ENCODE data around the gene PDXK.

PDXK gene

GRCh38 chr21:43744725-43745124 is 25.8 kb downstream of the PDXK start:
- DNase-seq, result no peak

- DNase-seq, result no peak
Observed at GRCh38 chr21:43745772-43746517, 27.0 kb downstream of the PDXK start.

DNA sequence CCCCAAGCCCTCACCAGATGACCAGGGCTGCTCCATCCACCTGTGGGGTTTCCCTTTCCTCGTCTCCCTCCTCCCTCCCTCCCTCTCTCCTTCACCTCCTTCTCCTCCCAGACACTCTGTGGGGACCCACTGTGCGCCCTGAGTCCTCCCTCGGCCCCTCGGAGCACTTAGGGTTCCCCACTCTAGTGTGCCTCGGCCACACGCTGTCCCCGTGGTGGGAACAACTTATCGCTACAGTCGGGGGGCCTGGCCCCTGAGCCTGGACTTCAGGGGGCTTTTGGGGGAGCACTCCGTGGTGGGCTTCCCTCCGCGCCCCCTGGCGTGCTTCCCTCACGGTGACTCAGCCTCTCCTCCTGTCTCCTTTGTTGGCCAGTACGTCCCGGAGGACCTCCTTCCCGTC is 29.7 kb downstream of the PDXK start:
- no peak for DNase-seq

- DNase-seq, result no peak
Observed at GRCh38 chr21:43749651-43750262, 30.8 kb downstream of the PDXK start.

GRCh38 chr21:43750339-43751033 is 31.6 kb downstream of the PDXK start:
- peak; percentile 35 for DNase-seq

DNA sequence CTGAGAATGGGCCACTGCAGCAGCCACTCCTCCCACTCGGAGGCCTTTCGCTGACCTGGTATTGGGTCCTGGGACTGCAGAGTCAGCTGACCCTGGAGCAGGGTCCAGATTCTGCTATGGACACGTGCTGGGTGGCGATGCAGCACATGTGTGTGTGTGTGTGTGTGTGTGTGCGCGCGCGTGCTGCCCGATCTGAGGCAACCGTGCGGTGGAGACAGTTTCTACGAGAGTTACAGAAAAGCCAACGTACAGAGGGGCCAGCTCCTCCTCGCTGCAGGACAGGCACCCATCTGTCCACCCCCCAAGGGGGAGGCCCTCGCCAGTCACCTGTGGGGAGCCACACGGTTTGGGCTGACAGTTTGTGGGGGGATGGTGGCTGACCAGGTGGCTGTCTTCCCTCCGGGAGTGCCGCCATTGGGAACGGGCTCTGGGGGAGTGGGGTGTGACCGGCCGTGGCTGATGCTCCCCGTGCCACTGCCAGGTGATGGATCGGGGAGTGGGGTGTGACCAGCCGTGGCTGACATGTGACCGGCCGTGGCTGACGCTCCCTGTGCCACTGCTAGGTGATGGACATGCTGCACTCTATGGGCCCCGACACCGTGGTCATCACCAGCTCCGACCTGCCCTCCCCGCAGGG is 33.1 kb downstream of the PDXK start:
- no peak for DNase-seq

DNA sequence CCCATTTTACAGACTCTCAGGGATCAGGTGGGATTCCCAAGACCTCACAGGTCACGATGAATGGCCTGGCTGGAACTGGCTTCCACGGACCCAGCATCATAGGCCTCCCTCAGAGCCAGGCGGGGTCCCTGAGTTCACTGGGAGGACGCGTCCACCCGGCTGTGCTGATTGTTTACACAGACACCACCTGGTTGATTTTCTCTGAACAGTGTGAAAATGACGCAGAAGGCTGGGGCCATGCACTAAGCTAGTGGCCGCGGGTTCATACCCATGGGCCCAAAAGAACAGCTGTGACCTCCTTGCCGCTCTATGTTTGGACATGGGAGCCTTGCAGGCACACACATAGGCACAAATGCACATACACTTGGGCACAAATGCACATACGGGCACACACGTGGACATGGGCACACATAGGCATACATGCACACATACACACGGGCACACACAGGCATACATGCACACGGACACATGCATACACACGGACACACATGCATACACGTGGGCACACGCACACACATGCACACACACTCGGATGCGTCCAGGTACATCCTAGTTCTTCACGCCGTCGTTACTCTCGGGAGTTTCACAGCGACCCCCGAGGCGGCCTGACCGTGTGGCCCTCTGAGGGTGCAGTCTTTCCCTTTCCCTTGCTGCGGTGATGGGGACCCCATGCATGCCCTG is 34.0 kb downstream of the PDXK start:
- no peak for DNase-seq

GRCh38 chr21:43753439-43753799 is 34.5 kb downstream of the PDXK start:
- DNase-seq, result no peak

DNA sequence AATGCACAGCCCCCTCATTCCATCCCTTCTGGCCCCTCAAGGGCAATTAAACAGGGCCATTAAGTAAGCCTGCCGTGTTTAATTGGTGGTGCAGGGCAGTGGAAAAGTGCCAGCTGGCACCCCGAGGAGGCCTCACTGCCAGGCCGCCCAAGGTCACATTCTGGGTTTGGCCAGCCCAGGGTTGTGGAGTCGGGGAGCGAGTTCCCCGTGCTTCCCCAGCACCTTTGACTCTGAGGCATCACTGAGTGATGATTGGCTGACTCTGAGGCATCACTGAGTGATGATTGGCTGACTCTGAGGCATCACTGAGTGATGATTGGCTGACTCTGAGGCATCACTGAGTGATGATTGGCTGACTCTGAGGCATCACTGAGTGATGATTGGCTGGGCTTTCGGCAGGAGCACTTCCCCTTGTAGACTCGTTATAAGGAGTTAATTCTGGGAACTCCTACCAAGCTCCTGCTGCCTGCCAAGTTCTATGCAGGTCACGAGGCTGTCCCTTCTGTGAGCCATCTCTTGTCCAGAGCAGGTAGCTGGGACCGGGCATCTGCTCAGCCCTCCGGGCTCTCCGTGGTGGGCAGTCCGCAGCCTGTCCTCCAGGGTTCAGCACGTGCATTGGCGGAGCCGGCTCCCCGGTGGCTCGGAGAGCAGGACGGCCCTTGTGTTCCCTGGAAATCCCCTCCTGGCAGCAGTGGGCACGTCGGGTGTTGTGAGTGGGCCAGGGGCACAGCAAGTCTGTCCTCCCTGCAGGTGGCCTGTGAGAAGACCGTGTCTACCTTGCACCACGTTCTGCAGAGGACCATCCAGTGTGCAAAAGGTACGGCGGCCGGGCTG is 36.2 kb downstream of the PDXK start:
- peak; percentile 32 for DNase-seq

DNA sequence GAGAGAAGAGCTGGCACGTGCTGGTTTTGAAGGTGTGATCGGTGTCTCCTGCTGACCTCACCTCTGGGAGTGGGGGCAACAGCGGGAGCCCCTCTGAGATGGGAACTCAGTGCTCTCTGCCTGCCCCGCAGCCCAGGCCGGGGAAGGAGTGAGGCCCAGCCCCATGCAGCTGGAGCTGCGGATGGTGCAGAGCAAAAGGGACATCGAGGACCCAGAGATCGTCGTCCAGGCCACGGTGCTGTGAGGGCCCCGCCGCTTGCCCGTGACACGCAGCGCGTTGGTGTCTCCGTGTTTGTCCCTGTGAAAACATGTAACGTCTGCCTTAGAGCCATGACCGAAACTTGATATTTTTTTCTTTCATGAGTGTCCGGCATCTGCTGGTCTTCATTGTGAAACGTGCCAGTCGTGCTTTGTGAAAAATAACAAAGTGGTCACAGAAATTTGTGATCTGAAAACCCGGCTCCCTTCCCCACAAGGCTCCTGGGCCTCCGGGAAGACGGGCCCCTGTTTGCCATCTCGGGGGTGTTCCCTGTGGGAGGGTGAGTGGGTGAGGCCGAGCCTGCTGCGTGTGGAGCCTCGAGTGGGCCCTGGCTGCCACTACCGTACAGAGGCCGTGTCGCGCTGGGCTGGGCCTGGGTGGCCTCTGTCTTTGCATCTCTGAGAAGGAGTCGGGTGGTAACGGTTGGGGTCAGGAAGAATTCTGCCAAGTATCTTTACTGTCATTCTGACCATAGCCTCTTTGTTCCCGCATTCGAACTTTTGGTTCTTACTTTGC is 37.1 kb downstream of the PDXK start:
- DNase-seq, result no peak

DNA sequence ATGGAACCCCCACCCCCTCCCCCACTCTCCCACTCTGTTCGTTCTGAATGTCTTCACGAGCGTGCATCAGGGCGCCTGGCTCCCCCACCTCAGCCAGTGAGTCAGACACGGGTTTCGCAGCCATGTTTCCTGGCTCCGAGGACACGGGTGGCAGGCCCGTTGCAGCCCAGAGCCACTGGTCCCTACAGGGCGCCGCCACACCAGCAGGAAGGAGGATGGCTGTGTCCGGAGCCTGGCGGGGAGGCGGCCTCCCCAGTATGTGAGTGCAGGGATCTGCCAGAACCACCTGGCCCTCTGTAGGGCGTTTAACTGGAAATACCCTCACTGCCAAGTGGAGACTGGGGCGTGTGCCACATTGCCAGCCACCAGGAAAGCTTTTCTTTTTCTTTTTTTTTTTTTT is 38.7 kb downstream of the PDXK start:
- peak; percentile 23 for DNase-seq

DNA sequence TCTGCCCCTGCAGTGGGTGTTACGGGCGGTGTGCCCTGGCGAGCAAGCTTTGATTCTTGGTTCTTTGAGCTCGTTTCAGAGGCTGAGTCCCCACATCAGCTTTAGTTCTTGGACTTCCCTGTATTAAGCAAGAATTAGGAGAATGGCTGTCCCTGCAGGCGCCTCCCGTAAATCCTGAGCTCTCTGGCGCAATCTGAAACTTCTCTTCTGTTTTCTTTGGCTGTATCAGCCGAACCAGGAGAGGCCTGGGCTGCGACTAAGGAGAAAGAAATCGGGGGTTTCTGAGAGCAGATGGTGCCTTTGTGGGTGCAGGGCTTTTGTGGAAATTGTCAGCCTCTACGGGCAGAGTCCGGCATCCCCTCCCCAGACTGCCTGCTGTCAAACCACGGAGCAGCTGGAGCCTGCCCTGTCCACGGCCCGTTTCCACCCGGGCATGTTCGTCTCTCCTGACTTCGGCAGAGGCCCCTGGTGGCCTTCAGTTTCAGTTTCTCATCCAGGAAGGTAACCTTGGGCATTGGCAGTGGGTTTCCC is 39.2 kb downstream of the PDXK start:
- DNase-seq, result peak; percentile 52

GRCh38 chr21:43758811-43759210 is 39.9 kb downstream of the PDXK start:
- no peak for DNase-seq

DNA sequence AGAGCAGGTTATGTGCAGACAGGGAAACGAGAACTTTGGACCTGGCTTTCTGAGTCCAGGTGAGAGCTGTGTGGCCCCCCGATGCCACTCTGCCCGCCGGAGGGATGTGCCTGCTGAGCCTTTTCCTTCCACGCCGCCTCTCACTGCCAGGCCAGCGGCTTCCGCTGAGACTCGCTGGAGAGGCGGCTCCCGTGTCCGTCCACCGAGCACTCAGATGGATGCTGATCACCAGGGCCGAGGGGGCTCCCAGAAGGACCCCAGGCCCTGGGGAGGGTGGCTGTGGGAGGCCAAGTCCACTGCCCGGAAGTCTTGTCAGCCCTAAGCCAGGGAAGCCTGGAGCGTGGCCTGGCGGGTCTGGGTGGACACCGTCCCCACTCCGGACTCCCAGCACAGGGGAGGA is 40.7 kb downstream of the PDXK start:
- DNase-seq, result no peak

GRCh38 chr21:43760391-43760958 is 41.5 kb downstream of the PDXK start:
- DNase-seq, result no peak

- no peak for DNase-seq
Observed at GRCh38 chr21:43761886-43762285, 43.0 kb downstream of the PDXK start.

DNA sequence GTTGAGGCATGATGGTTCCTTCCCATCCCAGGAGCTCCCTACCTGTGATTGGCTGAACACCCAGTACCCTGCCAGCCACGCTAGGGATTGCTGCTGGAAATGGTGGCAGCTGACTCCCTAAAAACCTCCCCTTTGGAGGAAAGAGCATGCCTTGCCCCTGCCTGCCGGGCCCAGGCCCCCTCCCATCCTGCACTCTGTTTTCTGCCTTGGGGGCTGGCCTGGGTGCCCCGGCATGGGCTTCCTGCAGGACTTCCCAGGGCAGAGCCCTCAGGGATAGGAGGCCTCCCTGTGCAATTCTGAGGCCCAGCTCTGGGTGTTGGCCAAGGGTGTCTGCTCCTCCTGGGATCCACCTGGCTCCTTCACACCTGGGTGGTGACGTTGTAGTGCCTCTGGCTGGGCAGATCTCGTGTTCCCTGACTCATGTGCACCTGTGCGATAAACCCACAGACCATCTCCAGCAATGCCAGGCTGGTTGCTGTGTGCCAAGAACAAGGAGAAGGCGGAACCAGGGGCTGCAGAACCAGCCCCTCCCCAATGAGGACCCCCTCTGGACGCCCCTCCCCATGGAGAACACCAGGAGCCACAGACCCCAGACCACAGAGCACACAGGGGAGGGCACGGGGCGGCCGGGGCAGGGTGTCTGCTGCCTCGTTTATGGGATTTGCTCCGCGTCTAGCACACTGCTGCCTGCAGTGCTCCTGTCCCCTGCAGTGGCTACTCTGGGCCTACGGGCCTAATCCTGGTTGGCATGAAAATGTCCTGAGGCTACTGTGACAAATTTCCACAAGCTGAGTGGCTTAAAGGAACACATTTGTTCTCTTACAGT is 43.6 kb downstream of the PDXK start:
- DNase-seq, result no peak

- no peak for DNase-seq
Observed at GRCh38 chr21:43763901-43764523, 45.1 kb downstream of the PDXK start.
